ENCODE measurements around the gene ABHD1.

ABHD1 gene

GRCh38 chr2:27133195-27133875 is 9.7 kb downstream of the ABHD1 start:
- Histone ChIP-seq H3K27ac (peak overlapping the region in 14 of 21 experiments; percentile 79 to 98 (median 90)), H3K4me3 (peak overlapping the region; percentile 80 to 98 (median 97))

- Histone ChIP-seq H3K4me3 (peak within 1 kb of the TSS; percentile 80 to 98 (median 97)), H3K27ac (peak within 1 kb of the TSS; percentile 78 to 98 (median 88))
Measured at GRCh38 chr2:27133905-27134780, 10.5 kb downstream of the ABHD1 start, which contains the start of gene PREB. Gene PREB (minus strand): TSS chr2:27134636. CDS start chr2:27134421, 215 bp downstream.

- Histone ChIP-seq H3K27ac (peak overlapping the region in 11 of 21 experiments; percentile 66 to 95 (median 88)), H3K4me3 (peak overlapping the region; percentile 80 to 98 (median 97))
Measured at GRCh38 chr2:27134781-27135477, 11.3 kb downstream of the ABHD1 start.

GRCh38 chr2:27135478-27135955 is 11.9 kb downstream of the ABHD1 start:
- Histone ChIP-seq H3K27ac (no peak overlapping the region), H3K4me3 (no peak overlapping the region)

- H3K4me3 ChIP-seq: no peak overlapping the region
- no peak overlapping the region for H3K27ac ChIP-seq
Measured at GRCh38 chr2:27136751-27137150, 13.1 kb downstream of the ABHD1 start.

- Histone ChIP-seq H3K27ac (no peak overlapping the region), H3K4me3 (no peak overlapping the region)
Measured at GRCh38 chr2:27137322-27137935, 13.8 kb downstream of the ABHD1 start.

DNA sequence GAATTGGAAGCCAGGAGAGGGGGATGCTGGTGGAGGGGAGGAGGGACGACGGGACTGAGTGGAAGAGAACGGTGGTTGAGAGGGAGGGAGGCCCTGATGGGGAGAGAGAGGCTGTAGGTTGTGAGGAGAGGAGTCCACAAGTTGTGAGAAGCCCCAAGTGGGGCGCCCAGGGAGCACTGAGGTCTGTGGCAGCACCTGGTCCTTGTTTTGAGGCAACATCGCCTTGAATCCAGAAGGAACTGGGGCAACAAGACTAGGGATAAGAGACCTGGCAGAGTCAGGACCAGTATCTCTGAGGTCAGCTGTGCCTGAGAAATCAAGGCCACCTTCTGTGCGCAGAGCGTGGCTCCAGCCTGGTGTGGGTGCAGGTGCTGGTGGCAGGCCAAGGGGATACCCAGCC is 14.5 kb downstream of the ABHD1 start:
- Histone ChIP-seq H3K4me3 (no peak overlapping the region), H3K27ac (no peak overlapping the region)

DNA sequence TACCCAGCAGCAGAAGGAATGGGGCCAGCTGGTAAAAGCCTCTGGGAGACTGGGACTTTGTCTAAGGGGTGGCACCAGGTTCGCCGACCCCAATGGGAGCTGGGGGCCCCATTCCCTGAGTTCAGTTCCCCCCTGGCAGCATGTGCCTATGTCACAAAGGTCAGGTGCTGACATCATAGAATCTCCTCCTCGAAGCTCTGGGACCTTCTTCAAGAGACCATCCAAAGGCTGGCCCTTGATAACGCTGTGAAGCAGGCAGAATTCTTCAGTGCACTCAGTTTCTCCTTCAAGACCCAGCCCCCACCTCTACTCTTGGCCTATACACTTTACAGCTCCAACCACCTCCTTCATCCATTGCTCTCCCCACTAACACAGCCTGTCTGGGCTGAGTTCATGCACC is 15.7 kb downstream of the ABHD1 start, which contains the start of gene PRR30:
Gene PRR30 (minus strand): TSS at position 101 of the 400 bp plus-strand sequence. CDS start 1,081 bp downstream, outside the sequence.
- Histone ChIP-seq H3K27ac (no peak within 1 kb of the TSS), H3K4me3 (no peak within 1 kb of the TSS)

DNA sequence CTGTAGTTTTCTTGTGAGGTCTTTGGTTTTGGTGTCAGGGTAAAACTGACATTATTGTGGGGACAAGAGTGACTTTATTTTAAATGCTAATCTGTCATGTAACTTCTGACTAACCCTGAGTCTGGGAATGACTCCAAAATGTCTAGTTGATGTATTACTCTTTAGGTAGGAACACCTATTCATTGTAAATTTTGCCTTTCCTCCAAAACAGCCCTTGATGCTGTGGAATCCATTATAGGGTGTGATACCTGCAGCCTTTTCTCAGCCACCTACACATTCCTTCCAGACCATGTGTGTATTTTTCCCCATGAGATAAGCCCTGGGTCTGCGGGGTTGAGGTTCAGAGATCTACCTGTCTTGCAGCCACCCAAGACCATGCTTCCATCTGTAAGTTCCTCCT is 19.7 kb downstream of the ABHD1 start:
- Histone ChIP-seq H3K27ac (no peak overlapping the region), H3K4me3 (no peak overlapping the region)

DNA sequence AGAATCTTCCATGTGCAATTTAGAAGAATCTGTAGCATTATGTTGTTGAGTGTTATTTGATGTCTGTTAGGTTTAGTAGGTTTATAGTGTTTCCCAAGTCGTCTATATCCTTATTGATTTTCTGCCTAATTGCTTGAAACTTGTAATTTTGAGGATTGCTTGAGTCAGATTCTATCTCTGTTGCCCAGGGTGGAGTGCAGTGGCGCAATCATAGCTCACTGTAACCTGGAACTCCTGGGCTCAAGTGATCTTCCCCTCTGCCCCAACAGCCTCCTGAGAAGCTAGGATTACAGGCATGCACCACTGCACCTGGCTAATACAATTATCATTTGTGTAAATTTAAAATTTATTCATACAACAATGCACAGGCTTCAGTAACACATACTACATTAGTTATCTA is 22.1 kb downstream of the ABHD1 start:
- H3K27ac ChIP-seq: no peak overlapping the region

DNA sequence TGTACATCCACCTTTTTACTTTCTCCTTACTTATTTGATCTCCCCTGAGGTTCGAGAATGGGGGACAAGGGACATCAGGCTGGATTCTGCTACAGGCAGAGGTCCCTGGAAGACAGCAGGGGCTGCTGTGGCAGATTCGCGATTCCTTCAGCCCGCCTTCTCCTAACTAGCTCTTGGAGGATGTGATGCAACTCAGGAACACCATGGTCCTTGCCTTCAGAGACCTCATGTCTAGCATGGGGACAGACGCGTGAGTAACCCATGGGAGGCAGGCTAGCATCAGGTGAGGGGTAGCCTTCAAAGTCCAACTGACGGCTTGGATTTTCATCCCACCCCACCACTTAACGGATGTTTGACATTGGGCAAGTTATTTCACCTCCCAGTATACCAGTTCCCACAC is 24.3 kb downstream of the ABHD1 start:
- Histone ChIP-seq H3K4me3 (no peak overlapping the region), H3K27ac (no peak overlapping the region)

More for the DNA sequence above, 22.1 kb downstream of the ABHD1 start:
- no peak overlapping the region for H3K4me3 ChIP-seq

- no peak within 1 kb of the TSS for H3K4me3 ChIP-seq
- H3K27ac ChIP-seq: no peak within 1 kb of the TSS
Measured at GRCh38 chr2:27148801-27149439, 25.3 kb downstream of the ABHD1 start, which contains the start of gene TCF23. Gene TCF23 (plus strand): TSS chr2:27149004. CDS start chr2:27149134, 130 bp downstream.

GRCh38 chr2:27149570-27150405 is 26.2 kb downstream of the ABHD1 start:
- Histone ChIP-seq H3K4me3 (no peak overlapping the region), H3K27ac (no peak overlapping the region)

GRCh38 chr2:27150639-27151230 is 27.1 kb downstream of the ABHD1 start:
- no peak overlapping the region for H3K4me3 ChIP-seq
- H3K27ac ChIP-seq: no peak overlapping the region

DNA sequence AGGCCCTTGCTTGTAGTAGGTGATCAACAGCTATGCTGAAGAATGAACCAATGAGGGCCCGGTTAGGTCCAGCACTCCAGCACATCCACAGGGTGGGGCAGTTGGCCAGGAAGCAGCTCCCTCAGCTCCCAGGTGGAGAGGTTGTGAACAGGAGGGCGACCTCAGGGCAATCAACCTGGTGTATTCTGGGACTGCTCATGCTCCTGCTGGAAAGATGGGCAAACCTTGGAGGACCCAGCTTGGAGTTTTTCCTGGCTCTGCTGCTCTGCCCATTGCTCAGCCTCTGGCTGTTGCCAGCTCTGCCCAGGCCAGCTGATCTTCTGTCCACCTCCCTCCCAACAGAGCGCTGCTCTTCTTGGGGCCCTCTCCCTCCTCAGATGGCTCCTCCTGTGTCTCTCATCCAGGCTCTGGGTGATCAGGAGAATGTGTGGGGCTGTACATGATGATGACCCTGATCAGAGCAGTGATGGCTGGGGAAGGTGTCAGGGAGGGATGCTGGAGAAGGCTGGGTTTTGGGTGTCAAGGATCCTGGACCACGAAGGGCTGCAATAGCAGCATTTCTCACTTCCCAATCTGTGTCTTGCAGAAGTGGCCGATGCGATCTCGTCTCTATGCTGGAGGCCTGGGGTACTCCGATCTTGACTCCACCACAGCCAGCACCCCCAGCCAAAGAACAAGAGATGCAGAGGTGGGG is 28.6 kb downstream of the ABHD1 start:
- Histone ChIP-seq H3K27ac (no peak overlapping the region), H3K4me3 (no peak overlapping the region)

GRCh38 chr2:27152796-27153464 is 29.3 kb downstream of the ABHD1 start:
- Histone ChIP-seq H3K4me3 (no peak overlapping the region), H3K27ac (no peak overlapping the region)

DNA sequence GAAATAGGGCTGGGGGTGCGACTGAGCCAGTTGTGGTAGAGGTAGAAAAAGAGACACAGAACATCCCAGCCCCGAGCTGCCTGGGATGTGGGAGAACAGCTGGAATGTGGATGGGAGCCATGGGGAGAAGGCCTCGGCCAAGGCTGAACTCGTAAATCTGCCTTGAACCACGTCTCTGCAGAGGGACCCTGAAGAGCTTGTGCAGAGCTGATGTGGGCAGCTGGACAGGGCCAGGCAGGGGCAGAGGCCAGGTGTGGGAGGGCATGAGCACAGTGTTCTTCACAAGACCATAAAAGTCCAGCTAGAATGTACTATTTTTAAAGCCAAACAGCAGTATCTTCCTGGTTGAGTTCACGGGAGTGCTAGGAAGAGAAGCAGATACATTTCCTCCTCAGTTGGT is 30.9 kb downstream of the ABHD1 start:
- Histone ChIP-seq H3K27ac (no peak overlapping the region), H3K4me3 (no peak overlapping the region)
